Neural cell (in vitro differentiated cells): Measurements from ENCODE around the gene ZBTB14. TPM values are rescaled to one million over a fixed set of nuclear protein-coding genes. Genes with fewer than 3 reads are reported as not detected.

Source experiments
- H2AFZ ChIP-seq: fragments of 200-600, 300-800 bp; sonication (generic), shearing (Covaris generic); 2 replicates; pipeline ENCODE4 v1.6.0; 2014; ENCODE audit warnings: low read depth, mild to moderate bottlenecking, antibody characterized with exemption, low read length, moderate library complexity
- H3F3A ChIP-seq: fragments of 200-600 bp; shearing (Covaris generic); 2 replicates; pipeline ENCODE4 v1.6.1; 2016; ENCODE audit warnings: mild to moderate bottlenecking, moderate library complexity, mixed read lengths, antibody characterized with exemption, low read length; ENCODE audit not compliant: insufficient read depth, poor library complexity, severe bottlenecking
- H3K27ac ChIP-seq: fragments of 200-600, 300-800 bp; sonication (generic), shearing (Covaris generic); 2 replicates; pipeline ENCODE4 v1.5.1; 2014; ENCODE audit warnings: mild to moderate bottlenecking, low read length, moderate library complexity
- H3K27me3 ChIP-seq: fragments of 300-800, 200-600 bp; sonication (generic), shearing (Covaris generic); 2 replicates; pipeline ENCODE4 v1.6.0; 2014; ENCODE audit warnings: mild to moderate bottlenecking, low read depth, low read length, moderate library complexity; ENCODE audit not compliant: insufficient read depth
- H3K36me3 ChIP-seq: fragments of 300-800, 200-600 bp; sonication (generic), shearing (Covaris generic); 2 replicates; pipeline ENCODE4 v1.5.1; 2014; ENCODE audit warnings: mild to moderate bottlenecking, antibody characterized with exemption, low read length, moderate library complexity; ENCODE audit not compliant: insufficient read depth
- H3K4me2 ChIP-seq: fragments of 300-800, 200-600 bp; sonication (generic), shearing (Covaris generic); 2 replicates; pipeline ENCODE4 v1.6.0; 2014; ENCODE audit warnings: mild to moderate bottlenecking, low read length
- H3K4me3 ChIP-seq: fragments of 300-800, 200-600 bp; sonication (generic), shearing (Covaris generic); 2 replicates; pipeline ENCODE4 v1.5.1; 2014; ENCODE audit warnings: mild to moderate bottlenecking, low read length, moderate library complexity
- H3K79me2 ChIP-seq: fragments of 200-600 bp; shearing (Covaris generic); replicated peaks from 2 replicates; pipeline ENCODE4 v1.6.0; 2014; ENCODE audit warnings: mild to moderate bottlenecking, low read length, moderate library complexity; ENCODE audit not compliant: insufficient read depth
- H3K9ac ChIP-seq: fragments of 300-800, 200-600 bp; sonication (generic), shearing (Covaris generic); 2 replicates; pipeline ENCODE4 v1.6.1; 2016; ENCODE audit warnings: mild to moderate bottlenecking, low read length, mixed read lengths
- H3K9me2 ChIP-seq: fragments of 200-600 bp; shearing (Covaris generic); 2 replicates; pipeline ENCODE4 v1.6.1; 2016; ENCODE audit warnings: mild to moderate bottlenecking, low read length, mixed read lengths; ENCODE audit not compliant: insufficient read depth
- H3K9me3 ChIP-seq: fragments of 200-600, 300-800 bp; sonication (generic), shearing (Covaris generic); 2 replicates; pipeline ENCODE4 v1.6.1; 2016; ENCODE audit warnings: mild to moderate bottlenecking, mixed run types, low read length, moderate library complexity, mixed read lengths
- H4K20me1 ChIP-seq: fragments of 200-600 bp; shearing (Covaris generic); 2 replicates; pipeline ENCODE4 v1.6.1; 2016; ENCODE audit warnings: mild to moderate bottlenecking, mixed run types; ENCODE audit not compliant: insufficient read depth
- CTCF ChIP-seq: fragments of 450-650 bp; IDR thresholded peaks from 2 replicates; pipeline ENCODE4 v1.5.1; 2014; ENCODE audit warnings: antibody characterized with exemption, mild to moderate bottlenecking, moderate library complexity; ENCODE audit not compliant: poor library complexity, severe bottlenecking
- EP300 ChIP-seq: fragments of 450-650 bp; conservative IDR thresholded peaks from 2 replicates; pipeline ENCODE4 v1.6.1; 2014; ENCODE audit warnings: antibody characterized with exemption, mild to moderate bottlenecking, moderate library complexity; ENCODE audit not compliant: poor library complexity, severe bottlenecking
- EZH2 ChIP-seq: fragments of 200-600, 300-800 bp; shearing (Covaris generic), sonication (generic); IDR thresholded peaks from 2 replicates; pipeline ENCODE4 v1.6.1; 2014; ENCODE audit warnings: antibody characterized with exemption, low read length, borderline replicate concordance, mild to moderate bottlenecking; ENCODE audit not compliant: insufficient read depth, poor library complexity, severe bottlenecking
- MXI1 ChIP-seq: fragments of 450-650 bp; conservative IDR thresholded peaks from 2 replicates; pipeline ENCODE4 v1.6.1; 2014; ENCODE audit warnings: antibody characterized with exemption, mild to moderate bottlenecking; ENCODE audit not compliant: poor library complexity, severe bottlenecking
- POLR2AphosphoS5 ChIP-seq: IDR thresholded peaks from 2 replicates; pipeline ENCODE4 v1.6.1; 2012
- RAD21 ChIP-seq: fragments of 450-650 bp; conservative IDR thresholded peaks from 2 replicates; pipeline ENCODE4 v1.6.1; 2014; ENCODE audit warnings: antibody characterized with exemption, mild to moderate bottlenecking, moderate library complexity
- REST ChIP-seq: IDR thresholded peaks from 2 replicates; pipeline ENCODE4 v1.6.1; 2012; ENCODE audit warnings: borderline replicate concordance
- SMC3 ChIP-seq: fragments of 450-650 bp; conservative IDR thresholded peaks from 2 replicates; pipeline ENCODE4 v1.6.1; 2014; ENCODE audit warnings: antibody characterized with exemption, mild to moderate bottlenecking, moderate library complexity; ENCODE audit not compliant: poor library complexity
- TAF1 ChIP-seq: IDR thresholded peaks from 2 replicates; pipeline ENCODE4 v1.6.1; 2012; ENCODE audit warnings: low read depth
- polyA plus RNA-seq: library from polyadenylated mRNA; depleted of rRNA; stranded (reverse); fragments of >200 nt; gene quantifications from 2 replicates; pipeline ENCODE4 v1.2.3, GENCODE V29; 2014

ZBTB14 gene
- polyA plus RNA-seq, 1 donor from 2014 or later = 33.5 TPM

DNA sequence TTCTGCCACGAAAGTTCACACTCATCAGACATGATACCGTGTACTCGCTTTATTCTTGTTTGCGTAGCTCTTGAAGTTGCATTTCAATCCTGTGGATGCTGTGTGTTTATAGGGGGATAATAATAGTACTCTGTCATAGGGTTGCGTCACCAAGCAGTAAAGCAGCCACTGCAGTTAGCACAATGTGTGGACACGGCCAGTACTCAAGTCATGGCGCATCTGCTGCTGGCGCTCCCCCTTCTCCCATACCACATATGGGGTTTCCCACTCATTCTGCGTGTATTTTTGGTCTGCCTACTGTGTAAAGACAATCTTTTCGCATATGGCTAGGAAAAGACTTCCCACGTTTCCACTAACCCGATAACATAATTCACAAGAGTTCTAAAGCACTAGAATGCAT is 2.1 kb upstream of the ZBTB14 start:
- Histone ChIP-seq H3K9me2 (no peaks in the 10 kb centered on the region), H3K27ac (no peak overlapping the region), H2AFZ (no peak overlapping the region), H3K4me2 (no peak overlapping the region), H3K79me2 (no peaks in the 10 kb centered on the region), H3K27me3 (no peaks in the 10 kb centered on the region), H4K20me1 (no peaks in the 10 kb centered on the region), H3K36me3 (no peaks in the 10 kb centered on the region), H3F3A (peaks cover 9% of the 10 kb centered on the region), H3K4me3 (peak overlapping the region; percentile 83), H3K9ac (no peak overlapping the region), H3K9me3 (no peaks in the 10 kb centered on the region)
- TF ChIP-seq EP300 (no peak), MXI1 (no peak), CTCF (no peak), RAD21 (no peak), EZH2 (no peak)

DNA sequence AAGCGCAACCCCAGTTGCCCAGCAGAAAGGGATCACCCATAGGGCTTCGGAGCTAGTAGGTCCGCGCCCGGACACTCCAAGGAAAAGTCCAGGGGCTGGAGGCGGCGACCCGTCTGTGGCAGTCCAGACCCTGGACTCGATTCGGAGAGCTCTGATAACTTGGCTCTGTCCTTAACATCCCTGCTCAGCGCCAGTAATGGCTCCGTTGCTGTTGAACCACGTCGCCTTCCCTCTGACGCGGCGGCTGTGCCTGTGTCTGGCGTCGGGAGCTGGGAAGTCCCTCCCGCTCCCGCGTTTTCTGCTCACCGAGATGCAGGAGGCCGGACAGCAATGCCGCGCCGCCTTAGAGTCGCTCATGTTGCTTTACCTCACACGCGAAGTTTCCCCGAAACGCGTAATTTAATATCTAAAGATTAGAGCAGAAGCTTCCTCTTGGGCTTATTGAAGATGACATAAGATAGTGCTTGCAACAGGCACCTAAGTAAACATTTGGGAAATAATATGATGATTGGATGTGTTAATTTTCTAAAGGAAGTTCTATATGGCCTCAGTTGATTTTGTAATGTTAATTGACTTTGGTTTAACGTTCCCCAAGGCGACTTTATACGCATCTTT is 1.3 kb upstream of the ZBTB14 start:
- Histone ChIP-seq H3K9me3 (no peaks in the 10 kb centered on the region), H3K36me3 (no peaks in the 10 kb centered on the region), H2AFZ (peak overlapping the region; percentile 84), H3K9ac (peak overlapping the region; percentile 86), H3K4me2 (peak overlapping the region; percentile 66), H3K79me2 (no peaks in the 10 kb centered on the region), H3K9me2 (no peaks in the 10 kb centered on the region), H3F3A (peaks cover 9% of the 10 kb centered on the region), H3K27me3 (no peaks in the 10 kb centered on the region), H4K20me1 (no peaks in the 10 kb centered on the region), H3K4me3 (peak overlapping the region; percentile 83), H3K27ac (peak overlapping the region; percentile 93)
- peak; percentile 59 for TF ChIP-seq REST
- peak; percentile 46 for TF ChIP-seq RAD21
- TF ChIP-seq CTCF = no peak
- peak; percentile 56 for TF ChIP-seq TAF1
- no peak for TF ChIP-seq EZH2
- peak; percentile 56 for TF ChIP-seq MXI1
- peak; percentile 52 for TF ChIP-seq SMC3
- TF ChIP-seq POLR2AphosphoS5 = peak; percentile 89
- TF ChIP-seq EP300 = peak; percentile 38
